Measurements from ENCODE around the gene ZNF808. TPM values are rescaled to one million over a fixed set of nuclear protein-coding genes. Genes with fewer than 3 reads are reported as not detected.

ZNF808 gene
- total RNA-seq, 1 experiment from 2014 or later: 35.7 TPM

DNA sequence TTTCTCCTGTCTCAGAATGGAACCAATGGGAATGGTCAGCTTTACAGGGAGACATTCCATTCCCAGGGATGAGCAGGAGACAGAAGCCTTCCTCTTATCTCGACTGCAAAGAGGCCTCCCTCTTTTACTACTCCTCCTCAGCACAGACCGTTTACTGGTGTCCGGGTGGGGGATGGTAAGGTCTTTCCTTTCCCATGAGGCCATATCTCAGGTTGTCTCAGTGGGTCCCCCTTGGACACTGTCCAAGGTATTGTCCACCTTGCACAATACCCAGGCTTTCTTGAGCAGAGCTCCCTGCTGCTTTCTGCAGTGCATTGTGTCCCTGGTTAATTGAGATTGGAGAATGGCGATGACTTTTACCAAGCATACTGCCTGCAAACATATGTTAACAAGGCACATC lies 7.5 kb upstream of the ZNF808 start:
- TF ChIP-seq, protein P1, sequence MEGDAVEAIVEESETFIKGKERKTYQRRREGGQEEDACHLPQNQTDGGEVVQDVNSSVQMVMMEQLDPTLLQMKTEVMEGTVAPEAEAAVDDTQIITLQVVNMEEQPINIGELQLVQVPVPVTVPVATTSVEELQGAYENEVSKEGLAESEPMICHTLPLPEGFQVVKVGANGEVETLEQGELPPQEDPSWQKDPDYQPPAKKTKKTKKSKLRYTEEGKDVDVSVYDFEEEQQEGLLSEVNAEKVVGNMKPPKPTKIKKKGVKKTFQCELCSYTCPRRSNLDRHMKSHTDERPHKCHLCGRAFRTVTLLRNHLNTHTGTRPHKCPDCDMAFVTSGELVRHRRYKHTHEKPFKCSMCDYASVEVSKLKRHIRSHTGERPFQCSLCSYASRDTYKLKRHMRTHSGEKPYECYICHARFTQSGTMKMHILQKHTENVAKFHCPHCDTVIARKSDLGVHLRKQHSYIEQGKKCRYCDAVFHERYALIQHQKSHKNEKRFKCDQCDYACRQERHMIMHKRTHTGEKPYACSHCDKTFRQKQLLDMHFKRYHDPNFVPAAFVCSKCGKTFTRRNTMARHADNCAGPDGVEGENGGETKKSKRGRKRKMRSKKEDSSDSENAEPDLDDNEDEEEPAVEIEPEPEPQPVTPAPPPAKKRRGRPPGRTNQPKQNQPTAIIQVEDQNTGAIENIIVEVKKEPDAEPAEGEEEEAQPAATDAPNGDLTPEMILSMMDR (conservative IDR thresholded peaks at IDR 0.05): no peak
- Histone ChIP-seq H3T11ph (ENCODE audit: low read length) (no peak overlapping the region), H2BK120ac (ENCODE audit: low read depth, low read length, poor library complexity, severe bottlenecking) (no peak overlapping the region), H3K79me1 (ENCODE audit: insufficient read depth, low read depth, low read length, poor library complexity, severe bottlenecking) (no peaks in the 10 kb centered on the region), H3K9ac (ENCODE audit: extremely low read depth, insufficient read length, low read length) (no peak overlapping the region), H3K23ac (ENCODE audit: insufficient read length, low read depth, low read length) (no peak overlapping the region), H3K9me3 (ENCODE audit: control insufficient read depth, low read depth, low read length) (no peaks in the 10 kb centered on the region), H2BK15ac (ENCODE audit: low read depth, low read length) (no peak overlapping the region), H3K4me2 (ENCODE audit: insufficient read depth, insufficient read length, low read length) (no peak overlapping the region), H3K4me1 (ENCODE audit: insufficient read depth, low read length) (peaks cover 9% of the 10 kb centered on the region; the same call in 1 of the 2 replicates), H4K91ac (ENCODE audit: insufficient read length, low read depth, low read length) (no peak overlapping the region), H3K79me2 (ENCODE audit: insufficient read depth, low read length) (no peaks in the 10 kb centered on the region), H3K14ac (ENCODE audit: insufficient read depth, low read length) (no peak overlapping the region), H4K5ac (ENCODE audit: insufficient read length, low read depth, low read length) (no peak overlapping the region), H2BK5ac (ENCODE audit: insufficient read length, low read length) (no peak overlapping the region), H2BK12ac (ENCODE audit: insufficient read length, low read depth, low read length) (no peak overlapping the region), H3K23me2 (ENCODE audit: insufficient read length, low read depth, low read length, poor library complexity, severe bottlenecking) (no peaks in the 10 kb centered on the region), H2AK5ac (ENCODE audit: insufficient read length, low read length) (no peak overlapping the region), H3K27me3 (ENCODE audit: insufficient read depth, low read length) (no peaks in the 10 kb centered on the region), H4K20me1 (ENCODE audit: control insufficient read depth, insufficient read depth, insufficient read length) (no peaks in the 10 kb centered on the region), H4K8ac (replicated peaks; ENCODE audit: insufficient read length, low read depth, low read length) (no peak overlapping the region), H2AFZ (ENCODE audit: low read length) (no peak overlapping the region), H3K4ac (ENCODE audit: low read depth, low read length) (no peak overlapping the region), H3K27ac (ENCODE audit: insufficient read length, low read depth, low read length) (no peak overlapping the region), H3K18ac (ENCODE audit: insufficient read length, low read depth, low read length) (no peak overlapping the region), H3K56ac (ENCODE audit: insufficient read length, low read depth, low read length) (no peak overlapping the region), H2BK20ac (ENCODE audit: low read depth, low read length, poor library complexity, severe bottlenecking) (no peak overlapping the region)
- peaks cover 49 to 64% of the 10 kb centered on the region in 2 experiments for H3K4me1 Mint-ChIP-seq
- no peak overlapping the region for H3K27ac Mint-ChIP-seq
- H3K9me3 Mint-ChIP-seq: no peaks in the 10 kb centered on the region; a peak in 2 of 5 replicates
- no peak overlapping the region for H3K4me3 Mint-ChIP-seq
- WGBS (ENCODE audit: extremely low coverage, insufficient read length, low lambda C conversion rate): no CpG with 5 or more reads among the region's 4 CpGs
- H3K36me3 Mint-ChIP-seq (ENCODE audit: insufficient read depth in 1 of 3, low read depth in 3 of 3): peaks cover 0 to 3% (median 0%) of the 10 kb centered on the region in 3 experiments; a peak in 2 of 7 replicates
- peaks cover 11% of the 10 kb centered on the region for H3K27me3 Mint-ChIP-seq (ENCODE audit: low read depth)
- peak; percentile 36 for DNase-seq
